SU-DHL-6 (cell line): ENCODE measurements around the gene CD247.

Source experiments
- H2AFZ ChIP-seq: fragments of 200-600 bp; sonication (generic); 2 replicates; pipeline ENCODE4 v1.6.1; 2014; ENCODE audit warnings: low read depth, mild to moderate bottlenecking, moderate library complexity, mixed read lengths, antibody characterized with exemption, low read length; ENCODE audit not compliant: severe bottlenecking
- H3F3A ChIP-seq: fragments of 200-600 bp; shearing (Covaris generic); 2 replicates; pipeline ENCODE4 v1.6.0; 2016; ENCODE audit warnings: antibody characterized with exemption, mild to moderate bottlenecking; ENCODE audit not compliant: insufficient read depth
- H3K27ac ChIP-seq: fragments of 200-600 bp; sonication (generic); 2 replicates; pipeline ENCODE4 v1.5.1; 2016; ENCODE audit warnings: low read depth, mild to moderate bottlenecking, low read length, moderate library complexity, mixed read lengths
- H3K27me3 ChIP-seq: fragments of 200-600 bp; sonication (generic), shearing (Covaris generic); 2 replicates; pipeline ENCODE4 v1.6.0; 2014; ENCODE audit warnings: mild to moderate bottlenecking, low read length
- H3K36me3 ChIP-seq: fragments of 200-600 bp; sonication (generic); 2 replicates; pipeline ENCODE4 v1.6.1; 2014; ENCODE audit warnings: mild to moderate bottlenecking, low read length, mixed read lengths
- H3K4me2 ChIP-seq: fragments of 300-600, 200-600 bp; shearing (Covaris generic), sonication (generic); 2 replicates; pipeline ENCODE4 v1.6.0; 2014; ENCODE audit warnings: low read length, low read depth, mild to moderate bottlenecking; ENCODE audit not compliant: poor library complexity, severe bottlenecking
- H3K4me3 ChIP-seq: fragments of 200-600 bp; sonication (generic); 2 replicates; pipeline ENCODE4 v1.5.1; 2014; ENCODE audit warnings: antibody characterized with exemption, low read length, mild to moderate bottlenecking, mixed read lengths; ENCODE audit not compliant: insufficient read depth, poor library complexity, severe bottlenecking
- H3K79me2 ChIP-seq: fragments of 200-600 bp; sonication (generic); 2 replicates; pipeline ENCODE4 v1.6.1; 2014; ENCODE audit warnings: mild to moderate bottlenecking, low read length, moderate library complexity; ENCODE audit not compliant: insufficient read depth
- H3K9ac ChIP-seq: fragments of 200-600 bp; sonication (generic); 2 replicates; pipeline ENCODE4 v1.7.0; 2014; ENCODE audit warnings: mild to moderate bottlenecking, low read length
- H3K9me2 ChIP-seq: fragments of 200-600 bp; sonication (generic); replicated peaks from 2 replicates; pipeline ENCODE4 v1.6.1; 2014; ENCODE audit warnings: low read length; ENCODE audit not compliant: insufficient read depth
- H3K9me3 ChIP-seq: fragments of 200-600 bp; sonication (generic); 2 replicates; pipeline ENCODE4 v1.6.1; 2014; ENCODE audit warnings: low read length, mixed read lengths; ENCODE audit not compliant: insufficient read depth
- H4K20me1 ChIP-seq: fragments of 200-600 bp; sonication (generic); 2 replicates; pipeline ENCODE4 v1.6.1; 2014; ENCODE audit warnings: low read depth, mild to moderate bottlenecking, antibody characterized with exemption, low read length, moderate library complexity, mixed read lengths
- EZH2phosphoT487 ChIP-seq: fragments of 200-600 bp; sonication (generic), shearing (Covaris generic); conservative IDR thresholded peaks from 2 replicates; pipeline ENCODE4 v1.6.1; 2018; ENCODE audit warnings: mild to moderate bottlenecking, antibody characterized with exemption, low read length, moderate library complexity, mixed read lengths
- TF ChIP-seq, protein P1 (sequence below): fragments of 200-600 bp; sonication (generic); IDR thresholded peaks from one replicate; pipeline ENCODE4 v1.5.1; 2017; ENCODE audit warnings: antibody characterized with exemption, mild to moderate bottlenecking, low read length, moderate library complexity; ENCODE audit not compliant: insufficient read depth, poor library complexity, severe bottlenecking

CD247 gene

DNA sequence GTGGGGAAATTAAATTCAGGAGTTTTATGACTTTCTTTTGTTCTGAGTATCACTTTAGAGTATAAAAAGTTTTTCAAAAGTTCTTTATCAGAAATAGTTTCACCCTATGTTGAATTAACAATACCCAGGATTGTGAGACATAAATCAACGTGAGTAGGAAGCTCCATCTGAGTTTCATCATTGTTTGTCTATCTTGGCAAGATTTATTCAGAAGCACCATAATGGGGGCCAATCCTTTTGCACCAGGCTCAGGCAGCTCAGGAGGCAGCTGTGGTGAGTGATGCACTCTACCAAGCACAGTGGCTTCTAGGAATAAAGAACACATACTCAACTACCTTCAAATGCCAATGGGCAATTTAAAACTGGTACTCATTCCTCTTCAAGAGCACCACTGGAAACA, 23.3 kb upstream of the CD247 start:
- no peaks in the 10 kb centered on the region for H3K36me3 ChIP-seq
- H4K20me1 ChIP-seq = no peaks in the 10 kb centered on the region
- no peak overlapping the region for H3K4me3 ChIP-seq
- H3K27ac ChIP-seq = no peak overlapping the region
- TF ChIP-seq EZH2phosphoT487 = no peak
- TF ChIP-seq, protein P1, sequence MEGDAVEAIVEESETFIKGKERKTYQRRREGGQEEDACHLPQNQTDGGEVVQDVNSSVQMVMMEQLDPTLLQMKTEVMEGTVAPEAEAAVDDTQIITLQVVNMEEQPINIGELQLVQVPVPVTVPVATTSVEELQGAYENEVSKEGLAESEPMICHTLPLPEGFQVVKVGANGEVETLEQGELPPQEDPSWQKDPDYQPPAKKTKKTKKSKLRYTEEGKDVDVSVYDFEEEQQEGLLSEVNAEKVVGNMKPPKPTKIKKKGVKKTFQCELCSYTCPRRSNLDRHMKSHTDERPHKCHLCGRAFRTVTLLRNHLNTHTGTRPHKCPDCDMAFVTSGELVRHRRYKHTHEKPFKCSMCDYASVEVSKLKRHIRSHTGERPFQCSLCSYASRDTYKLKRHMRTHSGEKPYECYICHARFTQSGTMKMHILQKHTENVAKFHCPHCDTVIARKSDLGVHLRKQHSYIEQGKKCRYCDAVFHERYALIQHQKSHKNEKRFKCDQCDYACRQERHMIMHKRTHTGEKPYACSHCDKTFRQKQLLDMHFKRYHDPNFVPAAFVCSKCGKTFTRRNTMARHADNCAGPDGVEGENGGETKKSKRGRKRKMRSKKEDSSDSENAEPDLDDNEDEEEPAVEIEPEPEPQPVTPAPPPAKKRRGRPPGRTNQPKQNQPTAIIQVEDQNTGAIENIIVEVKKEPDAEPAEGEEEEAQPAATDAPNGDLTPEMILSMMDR = no peak
- H3K9ac ChIP-seq = no peak overlapping the region
- H2AFZ ChIP-seq = no peak overlapping the region
- no peaks in the 10 kb centered on the region for H3K9me3 ChIP-seq
- H3K79me2 ChIP-seq = no peaks in the 10 kb centered on the region
- no peak overlapping the region for H3K4me2 ChIP-seq
- no peaks in the 10 kb centered on the region for H3F3A ChIP-seq
- no peaks in the 10 kb centered on the region for H3K9me2 ChIP-seq
- H3K27me3 ChIP-seq = no peaks in the 10 kb centered on the region

DNA sequence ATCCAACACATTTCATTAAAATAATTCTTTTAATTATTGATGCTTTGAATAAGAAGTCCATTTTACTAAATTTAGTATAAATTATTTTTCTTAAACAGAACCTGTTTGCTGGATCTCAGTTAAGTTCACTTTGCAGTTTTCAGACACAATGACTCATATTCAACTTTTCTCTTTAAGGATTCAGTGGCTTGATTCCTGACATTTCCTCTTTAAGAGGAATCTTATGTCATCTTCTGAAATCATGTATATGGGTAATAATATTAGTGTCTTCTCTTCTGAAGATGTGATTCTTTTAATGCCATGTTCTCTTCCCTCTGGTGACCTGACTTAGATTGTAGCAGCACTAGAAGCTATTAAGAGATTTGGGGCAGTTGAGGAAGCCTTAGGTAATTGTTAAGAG, 22.7 kb upstream of the CD247 start:
- Histone ChIP-seq H3K27ac (no peak overlapping the region), H4K20me1 (no peaks in the 10 kb centered on the region), H2AFZ (no peak overlapping the region), H3K27me3 (no peaks in the 10 kb centered on the region), H3K36me3 (no peaks in the 10 kb centered on the region), H3K4me3 (no peak overlapping the region), H3K9me3 (no peaks in the 10 kb centered on the region), H3F3A (no peaks in the 10 kb centered on the region), H3K4me2 (no peak overlapping the region), H3K79me2 (no peaks in the 10 kb centered on the region), H3K9ac (no peak overlapping the region), H3K9me2 (no peaks in the 10 kb centered on the region)
- TF ChIP-seq, protein P1 = no peak
- TF ChIP-seq EZH2phosphoT487 = no peak

DNA sequence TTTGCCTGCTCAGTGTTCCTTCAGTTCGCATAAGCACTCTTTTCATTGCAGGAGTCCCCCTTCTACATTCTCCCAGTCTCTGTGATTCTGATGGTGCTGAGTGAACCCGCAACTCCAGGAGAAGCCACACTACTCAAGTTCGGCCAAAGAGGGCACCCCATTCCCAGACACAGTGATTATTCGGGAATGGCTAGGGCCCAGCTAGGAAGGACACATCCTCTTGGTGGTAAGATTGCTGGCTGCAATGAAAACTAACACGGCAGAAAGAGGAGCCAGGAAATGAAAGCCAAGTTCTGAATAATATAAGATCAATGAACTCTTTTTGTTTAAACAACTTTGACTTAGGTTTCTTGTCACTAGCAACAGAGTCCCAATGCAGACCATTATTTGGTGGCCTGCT, 20.3 kb upstream of the CD247 start:
- Histone ChIP-seq H3K4me2 (no peak overlapping the region), H3K36me3 (no peaks in the 10 kb centered on the region), H3K4me3 (no peak overlapping the region), H2AFZ (no peak overlapping the region), H3K9me2 (no peaks in the 10 kb centered on the region), H4K20me1 (no peaks in the 10 kb centered on the region), H3K9ac (no peak overlapping the region), H3K27me3 (no peaks in the 10 kb centered on the region), H3K79me2 (no peaks in the 10 kb centered on the region), H3K9me3 (no peaks in the 10 kb centered on the region), H3F3A (no peaks in the 10 kb centered on the region), H3K27ac (no peak overlapping the region)
- no peak for TF ChIP-seq EZH2phosphoT487
- TF ChIP-seq, protein P1 = no peak

DNA sequence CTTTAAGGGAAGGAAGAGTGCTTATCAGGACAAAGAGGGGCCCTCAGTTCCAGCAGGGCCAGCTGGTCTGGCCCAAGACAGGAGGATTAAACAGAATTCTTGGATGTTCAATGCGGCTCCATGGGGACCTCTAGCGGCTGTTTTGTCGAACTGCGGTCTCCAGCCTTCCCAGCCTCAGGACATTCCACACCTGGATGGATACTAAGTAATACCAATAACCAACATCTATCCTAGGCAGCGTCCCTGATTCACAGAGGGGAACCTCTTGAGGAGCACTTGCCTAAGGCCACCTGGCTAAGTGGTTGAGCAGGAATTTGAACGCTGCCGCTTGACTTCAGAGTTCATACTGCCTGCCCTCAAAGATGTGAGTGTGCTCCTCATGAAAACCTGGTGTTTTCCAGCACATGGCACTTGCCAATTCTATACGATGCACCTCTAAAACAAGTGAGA, 15.5 kb upstream of the CD247 start:
- H3F3A ChIP-seq = no peaks in the 10 kb centered on the region
- H3K36me3 ChIP-seq = no peaks in the 10 kb centered on the region
- H3K27ac ChIP-seq = no peak overlapping the region
- no peaks in the 10 kb centered on the region for H3K9me2 ChIP-seq
- H3K9ac ChIP-seq = no peak overlapping the region
- H3K79me2 ChIP-seq = no peaks in the 10 kb centered on the region
- H3K27me3 ChIP-seq = no peaks in the 10 kb centered on the region
- H4K20me1 ChIP-seq = no peaks in the 10 kb centered on the region
- H3K9me3 ChIP-seq = no peaks in the 10 kb centered on the region
- TF ChIP-seq EZH2phosphoT487 = no peak
- TF ChIP-seq, protein P1 = peak; percentile 92
- H2AFZ ChIP-seq = no peak overlapping the region
- H3K4me3 ChIP-seq = no peak overlapping the region
- no peak overlapping the region for H3K4me2 ChIP-seq
